ENCODE data around the gene EIF2A.

DNA sequence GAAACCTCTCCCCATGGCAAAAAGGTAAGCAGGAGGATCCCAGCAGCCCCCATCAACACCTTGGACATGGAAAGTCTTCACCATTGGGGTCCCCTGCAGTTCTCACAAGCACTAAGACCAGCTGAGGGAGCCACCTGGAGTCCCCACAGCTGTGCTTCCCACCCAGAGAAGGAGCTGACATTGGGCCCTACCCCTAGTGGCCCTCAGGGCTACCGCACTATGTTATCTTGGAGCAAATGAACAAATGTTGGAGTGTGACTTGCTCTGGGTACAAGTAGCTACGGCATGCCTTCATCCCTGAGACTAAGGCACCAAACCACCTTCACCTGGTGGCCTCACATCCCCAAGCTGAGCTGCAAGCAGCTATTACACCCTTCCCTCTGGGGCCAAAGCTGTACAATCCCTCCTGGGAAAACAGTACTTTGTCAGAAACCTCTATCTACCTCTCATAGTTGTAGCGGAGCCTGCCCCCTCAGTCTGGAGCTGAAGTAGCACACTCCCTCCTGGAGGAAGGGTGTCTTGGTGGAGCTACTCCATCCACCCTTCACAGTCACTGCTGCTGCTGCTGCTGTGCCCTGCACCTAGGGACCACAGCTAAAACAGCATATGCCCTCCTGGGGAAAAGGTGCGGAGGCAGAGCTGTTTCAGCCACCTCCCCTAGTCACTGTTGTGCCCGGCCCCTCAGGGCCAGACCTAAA lies 43.0 kb upstream of the EIF2A start:
- TF ChIP-seq EZH2phosphoT487 (IDR thresholded peaks at IDR 0.05; ENCODE audit: borderline replicate concordance, low read depth): no peak
- TF ChIP-seq CTCF (IDR thresholded peaks at IDR 0.05): no peak

All from SK-N-SH (cell line).